DND-41 (cell line): Measurements from ENCODE around the gene KCNAB1.

Experiments
- EZH2 ChIP-seq: IDR thresholded peaks from 3 replicates; pipeline ENCODE4 v1.6.1; 2012; ENCODE audit warnings: borderline replicate concordance, low read depth, mild to moderate bottlenecking, moderate library complexity, low read length, inconsistent platforms; ENCODE audit not compliant: severe bottlenecking
- TF ChIP-seq, protein P1 (sequence below): IDR thresholded peaks from 2 replicates; pipeline ENCODE4 v1.5.1; 2012; ENCODE audit warnings: borderline replicate concordance, low read length, moderate library complexity, mild to moderate bottlenecking; ENCODE audit not compliant: poor library complexity, severe bottlenecking; ENCODE audit errors: extremely low read depth

DNA sequence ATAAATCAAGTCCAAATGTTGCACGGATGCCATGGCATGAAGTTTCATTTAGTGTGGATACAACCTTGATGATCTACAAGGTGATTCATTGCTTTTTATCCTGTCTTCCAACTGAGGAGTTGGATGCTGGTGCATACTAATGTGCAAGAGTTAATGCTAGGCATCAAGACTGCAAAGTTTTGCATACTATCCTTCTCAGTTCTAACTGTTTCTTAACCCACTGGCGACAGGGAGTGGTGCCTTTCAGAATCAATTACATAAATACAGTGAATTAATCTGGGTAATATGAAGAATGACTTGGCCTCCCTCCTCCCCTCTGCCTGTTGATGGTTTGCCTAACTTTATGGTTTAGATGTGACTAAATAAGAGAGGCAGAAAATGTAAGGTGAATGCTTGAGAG is 43.5 kb downstream of the KCNAB1 start:
- TF ChIP-seq, protein P1, sequence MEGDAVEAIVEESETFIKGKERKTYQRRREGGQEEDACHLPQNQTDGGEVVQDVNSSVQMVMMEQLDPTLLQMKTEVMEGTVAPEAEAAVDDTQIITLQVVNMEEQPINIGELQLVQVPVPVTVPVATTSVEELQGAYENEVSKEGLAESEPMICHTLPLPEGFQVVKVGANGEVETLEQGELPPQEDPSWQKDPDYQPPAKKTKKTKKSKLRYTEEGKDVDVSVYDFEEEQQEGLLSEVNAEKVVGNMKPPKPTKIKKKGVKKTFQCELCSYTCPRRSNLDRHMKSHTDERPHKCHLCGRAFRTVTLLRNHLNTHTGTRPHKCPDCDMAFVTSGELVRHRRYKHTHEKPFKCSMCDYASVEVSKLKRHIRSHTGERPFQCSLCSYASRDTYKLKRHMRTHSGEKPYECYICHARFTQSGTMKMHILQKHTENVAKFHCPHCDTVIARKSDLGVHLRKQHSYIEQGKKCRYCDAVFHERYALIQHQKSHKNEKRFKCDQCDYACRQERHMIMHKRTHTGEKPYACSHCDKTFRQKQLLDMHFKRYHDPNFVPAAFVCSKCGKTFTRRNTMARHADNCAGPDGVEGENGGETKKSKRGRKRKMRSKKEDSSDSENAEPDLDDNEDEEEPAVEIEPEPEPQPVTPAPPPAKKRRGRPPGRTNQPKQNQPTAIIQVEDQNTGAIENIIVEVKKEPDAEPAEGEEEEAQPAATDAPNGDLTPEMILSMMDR = no peak
- no peak for TF ChIP-seq EZH2
